DND-41 (cell line): Measurements from ENCODE around the gene SLC25A26.

Experiments used
- CTCF ChIP-seq: IDR thresholded peaks from 2 replicates; pipeline ENCODE4 v1.5.1; 2012; ENCODE audit warnings: borderline replicate concordance, low read length, moderate library complexity, mild to moderate bottlenecking; ENCODE audit not compliant: poor library complexity, severe bottlenecking; ENCODE audit errors: extremely low read depth
- EZH2 ChIP-seq: IDR thresholded peaks from 3 replicates; pipeline ENCODE4 v1.6.1; 2012; ENCODE audit warnings: borderline replicate concordance, low read depth, mild to moderate bottlenecking, moderate library complexity, low read length, inconsistent platforms; ENCODE audit not compliant: severe bottlenecking

GRCh38 chr3:66312039-66312438, 91.2 kb downstream of the SLC25A26 start:
- TF ChIP-seq CTCF (no peak), EZH2 (no peak)
